Smooth muscle cell (in vitro differentiated cells): Measurements from ENCODE around the gene TBC1D5. TPM values are rescaled to one million over a fixed set of nuclear protein-coding genes. Genes with fewer than 3 reads are reported as not detected.

ENCODE experiments used
- DNase-seq: peaks from one replicate; lab custom pipeline; 2025; ENCODE audit not compliant: unreplicated experiment; lab: John Stamatoyannopoulos, UW
- H2AFZ ChIP-seq: fragments of 200-600 bp; sonication (generic); 2 replicates; pipeline ENCODE4 v1.6.0; 2016; ENCODE audit warnings: antibody characterized with exemption, low read depth, mild to moderate bottlenecking
- H3F3A ChIP-seq: fragments of 200-600 bp; sonication (generic); 2 replicates; pipeline ENCODE4 v1.6.0; 2017; ENCODE audit warnings: antibody characterized with exemption, low read depth
- H3K27ac ChIP-seq: fragments of 200-600 bp; sonication (generic); 2 replicates; pipeline ENCODE4 v1.5.1; 2016; ENCODE audit warnings: low read depth, mild to moderate bottlenecking
- H3K27me3 ChIP-seq: fragments of 200-600 bp; sonication (generic); 2 replicates; pipeline ENCODE4 v1.6.1; 2016; ENCODE audit warnings: low read depth, mild to moderate bottlenecking
- H3K36me3 ChIP-seq: fragments of 200-600 bp; sonication (generic); 2 replicates; pipeline ENCODE4 v1.5.1; 2016; ENCODE audit warnings: low read depth
- H3K4me1 ChIP-seq: fragments of 200-600 bp; sonication (generic); 2 replicates; pipeline ENCODE4 v1.5.1; 2016; ENCODE audit warnings: low read depth
- H3K4me2 ChIP-seq: fragments of 200-600 bp; sonication (generic); 2 replicates; pipeline ENCODE4 v1.6.0; 2016; ENCODE audit warnings: mild to moderate bottlenecking
- H3K4me3 ChIP-seq: fragments of 200-600 bp; sonication (generic); 2 replicates; pipeline ENCODE4 v1.5.1; 2016; ENCODE audit warnings: mild to moderate bottlenecking
- H3K79me2 ChIP-seq: fragments of 200-600 bp; sonication (generic); 2 replicates; pipeline ENCODE4 v1.6.0; 2016; ENCODE audit warnings: low read depth, mild to moderate bottlenecking
- H3K9ac ChIP-seq: fragments of 200-600 bp; sonication (generic); 2 replicates; pipeline ENCODE4 v1.6.0; 2016; ENCODE audit warnings: low read depth
- H3K9me3 ChIP-seq: fragments of 200-600 bp; sonication (generic); replicated peaks from 2 replicates; pipeline ENCODE4 v1.5.1; 2016; ENCODE audit warnings: low read depth
- H4K20me1 ChIP-seq: fragments of 200-600 bp; sonication (generic); 2 replicates; pipeline ENCODE4 v1.6.0; 2016; ENCODE audit warnings: low read depth
- CTCF ChIP-seq: fragments of 200-600 bp; sonication (generic); IDR thresholded peaks from 2 replicates; pipeline ENCODE4 v1.5.1; 2017; ENCODE audit warnings: borderline replicate concordance, mild to moderate bottlenecking, antibody characterized with exemption; ENCODE audit not compliant: insufficient read depth, poor library complexity, severe bottlenecking
- WGBS: methylation state at CpG from one replicate; pipeline ENCODE4 v1.1.7; 2016; ENCODE audit warnings: low lambda C conversion rate; 5-methylcytosine and 5-hydroxymethylcytosine counted together
- polyA plus RNA-seq: library from polyadenylated mRNA; unstranded; fragments of >200 nt; fragmentation: Nextera tagmentation; extraction: Ambion mirVana; gene quantifications from 2 replicates; pipeline ENCODE4 v1.2.1, GENCODE V29; 2016
- total RNA-seq: library from RNA; depleted of rRNA; stranded (reverse); fragments of >200 nt; gene quantifications from 2 replicates; pipeline ENCODE4 v1.2.3, GENCODE V29; 2014

TBC1D5 gene
- total and polyA plus RNA-seq, 2 experiments from 2014 or later: 14.6 to 35.3 TPM

GRCh38 chr3:17749705-17750293, 7.4 kb upstream of the TBC1D5 start:
- no peak for DNase-seq
- Histone ChIP-seq H3K27me3 (peaks cover under 1% of the 10 kb centered on the region), H2AFZ (no peak overlapping the region), H3F3A (no peaks in the 10 kb centered on the region), H3K9ac (no peak overlapping the region), H4K20me1 (no peaks in the 10 kb centered on the region), H3K79me2 (no peaks in the 10 kb centered on the region), H3K9me3 (no peaks in the 10 kb centered on the region), H3K4me2 (no peak overlapping the region), H3K36me3 (no peaks in the 10 kb centered on the region), H3K4me3 (no peak overlapping the region), H3K27ac (no peak overlapping the region), H3K4me1 (no peaks in the 10 kb centered on the region)
- no peak for TF ChIP-seq CTCF
- 89% methylated on average over 3 of the region's 3 CpGs for WGBS

GRCh38 chr3:17749281-17749680, 6.8 kb upstream of the TBC1D5 start:
- no peak for TF ChIP-seq CTCF
- Histone ChIP-seq H4K20me1 (no peaks in the 10 kb centered on the region), H3K9me3 (no peaks in the 10 kb centered on the region), H3K4me1 (no peaks in the 10 kb centered on the region), H3K9ac (no peak overlapping the region), H3K4me3 (no peak overlapping the region), H3F3A (no peaks in the 10 kb centered on the region), H3K79me2 (no peaks in the 10 kb centered on the region), H3K36me3 (no peaks in the 10 kb centered on the region), H2AFZ (no peak overlapping the region), H3K27me3 (no peaks in the 10 kb centered on the region), H3K4me2 (no peak overlapping the region), H3K27ac (no peak overlapping the region)
- 79% methylated on average over 1 of the region's 1 CpG for WGBS
- no peak for DNase-seq

GRCh38 chr3:17747890-17748247, 5.4 kb upstream of the TBC1D5 start:
- Histone ChIP-seq H3K4me1 (no peaks in the 10 kb centered on the region), H3K9ac (no peak overlapping the region)
- 77% methylated on average over 6 of the region's 6 CpGs for WGBS

More at GRCh38 chr3:17747890-17748247, 5.4 kb upstream of the TBC1D5 start:
- H3K79me2 ChIP-seq: no peaks in the 10 kb centered on the region
- no peak overlapping the region for H3K4me2 ChIP-seq
- H3K4me3 ChIP-seq: no peak overlapping the region
- H3K36me3 ChIP-seq: no peaks in the 10 kb centered on the region
- no peaks in the 10 kb centered on the region for H3K27me3 ChIP-seq
- H3F3A ChIP-seq: no peaks in the 10 kb centered on the region
- H2AFZ ChIP-seq: no peak overlapping the region
- no peak overlapping the region for H3K27ac ChIP-seq
- no peak for TF ChIP-seq CTCF
- no peaks in the 10 kb centered on the region for H4K20me1 ChIP-seq
- DNase-seq: no peak
- no peaks in the 10 kb centered on the region for H3K9me3 ChIP-seq
